Pulmonary artery endothelial cell (primary cell): ENCODE data around the gene B3GALT6. TPM values are rescaled to one million over a fixed set of nuclear protein-coding genes. Genes with fewer than 3 reads are reported as not detected.
"Not testable (repeated sequence)": the region's sequence is repeated elsewhere in the genome, so short reads cannot be mapped to it uniquely, and the experiment has no call there.

Experiments used
- DNase-seq: peaks from one replicate; pipeline ENCODE4 v3.0.0-alpha.2; 2011; ENCODE audit warnings: low read depth, low spot score
- total RNA-seq: library from RNA; depleted of rRNA; stranded (reverse); fragments of >200 nt; gene quantifications from 2 replicates; pipeline ENCODE4 v1.2.3, GENCODE V29; 2014

Gene B3GALT6
- total RNA-seq, 1 donor from 2014 or later: 31.5 TPM

- no peak for DNase-seq
These were observed 11.2 kb downstream of the B3GALT6 start for GRCh38 chr1:1243266-1243660.

GRCh38 chr1:1243807-1244191 lies 11.8 kb downstream of the B3GALT6 start:
- DNase-seq: no peak

- no peak for DNase-seq
These were observed 12.3 kb downstream of the B3GALT6 start for GRCh38 chr1:1244192-1244811.

GRCh38 chr1:1245178-1245816 lies 13.3 kb downstream of the B3GALT6 start:
- no peak for DNase-seq

- no peak for DNase-seq
These were observed 14.0 kb downstream of the B3GALT6 start for GRCh38 chr1:1245817-1246576.

- no peak for DNase-seq
These were observed 14.7 kb downstream of the B3GALT6 start, which contains the start of gene C1QTNF12 for GRCh38 chr1:1246577-1247340. Gene C1QTNF12 (minus strand): TSS chr1:1246722. CDS start chr1:1246690, 32 bp downstream.

- no peak for DNase-seq
These were observed 15.4 kb downstream of the B3GALT6 start for GRCh38 chr1:1247341-1247913.

GRCh38 chr1:1248009-1248913 lies 16.2 kb downstream of the B3GALT6 start:
- not testable (repeated sequence) for DNase-seq

- no peak for DNase-seq
These were observed 18.8 kb downstream of the B3GALT6 start for GRCh38 chr1:1250786-1251284.

- DNase-seq: no peak
These were observed 21.3 kb downstream of the B3GALT6 start for GRCh38 chr1:1253314-1253713.

- DNase-seq: no peak
These were observed 22.1 kb downstream of the B3GALT6 start for GRCh38 chr1:1253972-1254666.

- no peak for DNase-seq
These were observed 22.6 kb downstream of the B3GALT6 start for GRCh38 chr1:1254667-1254998.

GRCh38 chr1:1255078-1255477 lies 23.0 kb downstream of the B3GALT6 start:
- no peak for DNase-seq

- no peak for DNase-seq
These were observed 23.6 kb downstream of the B3GALT6 start for GRCh38 chr1:1255611-1256010.

GRCh38 chr1:1256956-1257871 lies 25.2 kb downstream of the B3GALT6 start:
- DNase-seq: no peak

GRCh38 chr1:1259119-1259488 lies 27.1 kb downstream of the B3GALT6 start:
- DNase-seq: no peak

GRCh38 chr1:1259540-1259939 lies 27.5 kb downstream of the B3GALT6 start:
- no peak for DNase-seq

GRCh38 chr1:1259951-1260600 lies 28.0 kb downstream of the B3GALT6 start:
- DNase-seq: no peak
